Measurements from ENCODE around the gene INPP4B.

- TF ChIP-seq CTCF (IDR thresholded peaks at IDR 0.05) (no peak), POLR2A (IDR thresholded peaks at IDR 0.05) (no peak)
Measured at GRCh38 chr4:142339053-142339452, 507.0 kb downstream of the INPP4B start.

Data from Peyer's patch (tissue), 4 donors.